Measurements from ENCODE around the gene OOSP1. TPM values are rescaled to one million over a fixed set of nuclear protein-coding genes. Genes with fewer than 3 reads are reported as not detected.

The OOSP1 gene
- total RNA-seq, 1 donor from 2014 or later = not detected

DNA sequence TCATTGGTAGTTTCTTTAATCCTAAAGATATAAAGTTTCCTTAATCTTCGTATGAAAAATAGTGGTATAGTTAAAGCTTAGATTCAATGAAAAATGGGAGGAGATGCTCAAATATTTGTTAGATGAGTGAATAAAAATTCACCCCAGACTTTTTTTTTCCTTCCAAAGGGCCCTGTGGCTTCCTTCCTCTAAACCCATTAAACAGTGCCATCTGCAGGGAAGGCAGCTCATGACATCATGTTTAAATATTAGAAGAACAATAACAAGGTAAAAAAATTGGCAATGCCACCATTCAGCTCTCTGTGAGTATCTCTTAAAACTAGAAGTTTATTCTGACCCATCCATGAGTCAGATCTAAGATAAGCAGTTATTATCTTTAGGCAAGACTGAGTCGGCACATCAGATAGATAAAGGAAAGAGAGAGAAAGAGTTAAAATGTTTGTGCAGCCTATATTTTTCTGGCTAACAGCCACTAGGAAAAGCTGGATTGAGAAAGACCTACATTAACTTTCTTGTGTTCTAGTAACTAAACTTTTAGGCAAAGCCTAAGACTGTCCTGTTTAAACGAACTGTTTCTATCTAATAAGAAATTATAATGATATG lies 19.1 kb upstream of the OOSP1 start:
- H3K4me1 ChIP-seq = no peaks in the 10 kb centered on the region
- H3K9me3 ChIP-seq = peaks cover 6% of the 10 kb centered on the region
- H3K27ac ChIP-seq = no peak overlapping the region
- no peaks in the 10 kb centered on the region for H3K36me3 ChIP-seq
- TF ChIP-seq POLR2AphosphoS5 (IDR thresholded peaks at IDR 0.05; ENCODE audit: insufficient read depth in 1 of 2, low read depth in 1 of 2) (no peak), POLR2A (IDR thresholded peaks at IDR 0.05) (no peak)
- TF ChIP-seq, protein P1, sequence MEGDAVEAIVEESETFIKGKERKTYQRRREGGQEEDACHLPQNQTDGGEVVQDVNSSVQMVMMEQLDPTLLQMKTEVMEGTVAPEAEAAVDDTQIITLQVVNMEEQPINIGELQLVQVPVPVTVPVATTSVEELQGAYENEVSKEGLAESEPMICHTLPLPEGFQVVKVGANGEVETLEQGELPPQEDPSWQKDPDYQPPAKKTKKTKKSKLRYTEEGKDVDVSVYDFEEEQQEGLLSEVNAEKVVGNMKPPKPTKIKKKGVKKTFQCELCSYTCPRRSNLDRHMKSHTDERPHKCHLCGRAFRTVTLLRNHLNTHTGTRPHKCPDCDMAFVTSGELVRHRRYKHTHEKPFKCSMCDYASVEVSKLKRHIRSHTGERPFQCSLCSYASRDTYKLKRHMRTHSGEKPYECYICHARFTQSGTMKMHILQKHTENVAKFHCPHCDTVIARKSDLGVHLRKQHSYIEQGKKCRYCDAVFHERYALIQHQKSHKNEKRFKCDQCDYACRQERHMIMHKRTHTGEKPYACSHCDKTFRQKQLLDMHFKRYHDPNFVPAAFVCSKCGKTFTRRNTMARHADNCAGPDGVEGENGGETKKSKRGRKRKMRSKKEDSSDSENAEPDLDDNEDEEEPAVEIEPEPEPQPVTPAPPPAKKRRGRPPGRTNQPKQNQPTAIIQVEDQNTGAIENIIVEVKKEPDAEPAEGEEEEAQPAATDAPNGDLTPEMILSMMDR (IDR thresholded peaks at IDR 0.05) = no peak
- intact Hi-C loops (cut with DNase I) = no loop called here
- no peak overlapping the region for H3K4me3 ChIP-seq
- DNase-seq (ENCODE audit: extremely low spot score in 2 of 2) = no peak
- H3K27me3 ChIP-seq = no peaks in the 10 kb centered on the region

DNA sequence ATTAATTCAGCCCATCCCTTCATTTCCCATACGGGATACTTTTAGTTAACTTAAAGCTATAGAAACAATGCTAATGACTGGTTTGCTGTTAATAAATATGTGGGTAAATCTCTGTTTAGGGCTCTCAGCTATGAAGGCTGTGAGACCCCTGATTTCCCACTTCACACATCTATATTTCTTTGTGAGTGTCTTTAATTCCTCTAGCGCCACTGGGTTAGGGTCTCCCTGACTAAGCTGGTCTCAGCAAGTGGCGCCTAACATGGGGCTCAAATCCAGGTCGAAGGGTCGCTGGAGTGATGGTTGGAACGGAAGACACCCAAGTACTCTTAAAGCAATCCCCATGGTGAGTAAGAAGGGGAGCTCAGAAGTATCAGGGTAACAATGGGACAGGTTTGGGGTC lies 14.4 kb upstream of the OOSP1 start:
- intact Hi-C loops (cut with DNase I) = no loop called here
- H3K27ac ChIP-seq = no peak overlapping the region
- no peaks in the 10 kb centered on the region for H3K4me1 ChIP-seq
- no peaks in the 10 kb centered on the region for H3K36me3 ChIP-seq
- no peak overlapping the region for H3K4me3 ChIP-seq
- no peak for DNase-seq (ENCODE audit: extremely low spot score in 2 of 2)
- H3K9me3 ChIP-seq = peaks cover 11% of the 10 kb centered on the region
- no peaks in the 10 kb centered on the region for H3K27me3 ChIP-seq
- TF ChIP-seq POLR2AphosphoS5 (IDR thresholded peaks at IDR 0.05; ENCODE audit: insufficient read depth in 1 of 2, low read depth in 1 of 2) = no peak
- TF ChIP-seq, protein P1 (IDR thresholded peaks at IDR 0.05) = no peak
- no peak for TF ChIP-seq POLR2A (IDR thresholded peaks at IDR 0.05)

DNA sequence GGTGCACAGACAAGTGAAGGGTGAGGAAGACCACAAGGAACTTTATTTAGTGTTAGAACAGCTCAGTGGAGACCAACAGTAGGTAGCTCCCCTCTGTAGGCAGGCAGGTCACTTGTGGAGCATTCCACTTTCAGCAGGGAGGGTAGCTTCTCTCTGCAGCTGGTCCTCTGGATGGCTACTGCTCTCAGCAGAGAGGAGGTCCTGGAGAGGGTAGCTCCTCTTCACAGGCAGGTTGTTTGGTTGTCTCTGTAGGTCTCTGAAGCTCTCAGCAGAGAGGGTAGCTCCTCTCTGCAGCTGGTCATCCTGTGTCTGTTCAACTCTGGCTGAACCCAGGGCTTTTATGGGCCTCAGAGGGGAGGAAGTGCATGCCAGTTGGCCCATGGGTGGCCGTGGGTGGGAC lies 6.5 kb upstream of the OOSP1 start:
- intact Hi-C loops (cut with DNase I) = no loop called here
- Histone ChIP-seq H3K27ac (no peak overlapping the region), H3K27me3 (no peaks in the 10 kb centered on the region), H3K4me3 (no peak overlapping the region), H3K36me3 (no peaks in the 10 kb centered on the region), H3K4me1 (no peaks in the 10 kb centered on the region), H3K9me3 (no peaks in the 10 kb centered on the region)
- no peak for DNase-seq (ENCODE audit: extremely low spot score in 2 of 2)
- TF ChIP-seq POLR2A (IDR thresholded peaks at IDR 0.05) (no peak), POLR2AphosphoS5 (IDR thresholded peaks at IDR 0.05; ENCODE audit: insufficient read depth in 1 of 2, low read depth in 1 of 2) (no peak)
- TF ChIP-seq, protein P1 (IDR thresholded peaks at IDR 0.05) = no peak

DNA sequence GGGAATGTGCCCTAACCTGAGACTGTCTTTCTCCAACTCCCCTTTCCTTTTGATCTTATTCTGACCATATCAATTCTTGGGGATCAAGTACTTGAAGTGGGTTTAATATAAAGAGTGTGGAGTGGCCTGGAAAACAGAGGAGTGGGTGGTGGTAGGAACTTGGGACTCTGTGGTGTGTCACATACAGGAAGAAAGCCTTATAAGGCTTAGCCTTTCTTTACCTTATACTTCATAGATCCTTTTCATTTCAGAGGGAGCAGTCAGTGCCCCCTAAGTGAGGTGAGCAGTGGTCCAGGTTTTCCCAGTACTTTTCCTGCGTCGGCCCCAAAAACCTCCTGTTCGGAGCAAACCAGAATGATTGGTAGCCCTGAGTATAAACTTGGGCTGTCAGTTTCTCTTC lies 486 bp downstream of the OOSP1 start:
- H3K27me3 ChIP-seq = no peaks in the 10 kb centered on the region
- H3K4me3 ChIP-seq = no peak overlapping the region
- no peaks in the 10 kb centered on the region for H3K9me3 ChIP-seq
- no peak for TF ChIP-seq POLR2A (IDR thresholded peaks at IDR 0.05)
- TF ChIP-seq, protein P1 (IDR thresholded peaks at IDR 0.05) = no peak
- TF ChIP-seq POLR2AphosphoS5 (IDR thresholded peaks at IDR 0.05; ENCODE audit: insufficient read depth in 1 of 2, low read depth in 1 of 2) = no peak
- DNase-seq (ENCODE audit: extremely low spot score in 2 of 2) = no peak
- intact Hi-C loops (cut with DNase I) = no loop called here
- no peaks in the 10 kb centered on the region for H3K4me1 ChIP-seq
- H3K27ac ChIP-seq = no peak overlapping the region
- H3K36me3 ChIP-seq = no peaks in the 10 kb centered on the region

DNA sequence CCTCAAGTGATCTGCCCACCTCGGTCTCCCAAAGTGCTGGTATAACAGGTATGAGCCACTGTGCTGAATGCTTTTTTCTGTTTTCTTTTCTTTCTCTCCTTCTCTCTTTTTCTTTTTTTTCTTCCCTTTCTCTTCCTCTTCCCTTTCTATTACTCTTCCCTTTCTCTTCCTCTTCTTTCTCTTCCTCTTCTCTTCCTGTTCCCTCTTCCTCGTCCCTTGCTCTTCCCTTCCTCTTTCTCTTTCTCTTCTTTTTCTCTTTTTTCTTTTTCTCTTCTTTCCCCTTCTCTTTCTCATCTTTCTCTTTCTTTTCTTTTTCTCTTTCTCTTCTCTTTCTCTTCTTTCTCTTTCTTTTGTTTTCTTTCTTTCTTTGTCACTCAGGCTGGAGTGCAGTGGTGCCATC lies 1.2 kb downstream of the OOSP1 start:
- Histone ChIP-seq H3K4me3 (no peak overlapping the region), H3K36me3 (no peaks in the 10 kb centered on the region), H3K9me3 (no peaks in the 10 kb centered on the region), H3K4me1 (no peaks in the 10 kb centered on the region), H3K27ac (no peak overlapping the region), H3K27me3 (no peaks in the 10 kb centered on the region)
- TF ChIP-seq, protein P1 (IDR thresholded peaks at IDR 0.05) = no peak
- no peak for TF ChIP-seq POLR2AphosphoS5 (IDR thresholded peaks at IDR 0.05; ENCODE audit: insufficient read depth in 1 of 2, low read depth in 1 of 2)
- no peak for TF ChIP-seq POLR2A (IDR thresholded peaks at IDR 0.05)
- no peak for DNase-seq (ENCODE audit: extremely low spot score in 2 of 2)
- intact Hi-C loops (cut with DNase I) = no loop called here

Data from vagina (tissue), 2 donors.